SH-SY5Y (cell line): ENCODE data around the gene EGR4.

Experiments used
- GATA2 ChIP-seq: IDR thresholded peaks from 2 replicates; pipeline ENCODE4 v1.6.1; 2011; ENCODE audit warnings: mild to moderate bottlenecking, low read depth, low read length
- GATA3 ChIP-seq: IDR thresholded peaks from 2 replicates; pipeline ENCODE4 v1.6.1; 2011; ENCODE audit warnings: low read depth, mild to moderate bottlenecking, low read length, moderate library complexity

GRCh38 chr2:73337828-73338227 lies 44.5 kb upstream of the EGR4 start:
- TF ChIP-seq GATA3, result no peak
- no peak for TF ChIP-seq GATA2
